Neuronal stem cell (in vitro differentiated cells): ENCODE measurements around the gene ANXA1.

Experiments used
- DNase-seq: peaks from one replicate; pipeline ENCODE4 v3.0.0-alpha.2; 2013; ENCODE audit warnings: low spot score
- H2AFZ ChIP-seq: one replicate; pipeline ENCODE4 v1.6.1; 2013; ENCODE audit warnings: mild to moderate bottlenecking, low read length, inconsistent platforms
- H2AK5ac ChIP-seq: 2 replicates; pipeline ENCODE4 v1.6.1; 2013; ENCODE audit warnings: low read depth, mild to moderate bottlenecking, inconsistent platforms, low read length, moderate library complexity, mixed read lengths
- H2BK120ac ChIP-seq: 2 replicates; pipeline ENCODE4 v1.6.1; 2013; ENCODE audit warnings: low read depth, mild to moderate bottlenecking, inconsistent platforms, low read length, moderate library complexity, mixed read lengths
- H2BK12ac ChIP-seq: one replicate; pipeline ENCODE4 v1.6.1; 2013; ENCODE audit warnings: low read length, inconsistent platforms
- H2BK15ac ChIP-seq: 2 replicates; pipeline ENCODE4 v1.6.1; 2013; ENCODE audit warnings: mild to moderate bottlenecking, low read length, inconsistent platforms, mixed read lengths
- H2BK5ac ChIP-seq: one replicate; pipeline ENCODE4 v1.6.1; 2013; ENCODE audit warnings: inconsistent platforms, mild to moderate bottlenecking, low read length, moderate library complexity
- H3K14ac ChIP-seq: one replicate; pipeline ENCODE4 v1.6.1; 2013; ENCODE audit warnings: low read length, inconsistent platforms
- H3K18ac ChIP-seq: 2 replicates; pipeline ENCODE4 v1.6.1; 2013; ENCODE audit warnings: low read length, inconsistent platforms
- H3K23ac ChIP-seq: 2 replicates; pipeline ENCODE4 v1.6.1; 2013; ENCODE audit warnings: low read depth, mild to moderate bottlenecking, mixed read lengths, low read length, inconsistent platforms; ENCODE audit not compliant: poor library complexity
- H3K27ac ChIP-seq: replicated peaks from 3 replicates; pipeline ENCODE4 v1.5.1; 2013; ENCODE audit warnings: low read length, inconsistent platforms
- H3K27me3 ChIP-seq, 3 experiments: 2 replicates each; pipeline ENCODE4 v1.6.1; 2013; ENCODE audit warnings: low read length in 3 of 3, mild to moderate bottlenecking in 2 of 3, inconsistent platforms in 1 of 3, low read depth in 1 of 3, mixed read lengths in 1 of 3, moderate library complexity in 1 of 3; ENCODE audit not compliant: control insufficient read depth in 3 of 3, insufficient read depth in 3 of 3
- H3K36me3 ChIP-seq, 2 donors: replicated peaks in 1 of 2; 2 replicates each; pipeline ENCODE4 v1.6.1; 2013; ENCODE audit warnings: low read length in 2 of 2; ENCODE audit not compliant: control insufficient read depth in 2 of 2, insufficient read depth in 2 of 2
- H3K4ac ChIP-seq: 2 replicates; pipeline ENCODE4 v1.6.1; 2013; ENCODE audit warnings: inconsistent platforms, mild to moderate bottlenecking, low read length, moderate library complexity
- H3K4me1 ChIP-seq, 2 donors: 1 replicate in 1 of 2; 2 replicates in 1 of 2; pipeline ENCODE4 v1.6.1; 2013; ENCODE audit warnings: low read length in 2 of 2, low read depth in 1 of 2; ENCODE audit not compliant: control insufficient read depth in 2 of 2, insufficient read depth in 1 of 2
- H3K4me2 ChIP-seq: one replicate; pipeline ENCODE4 v1.6.1; 2013; ENCODE audit warnings: mild to moderate bottlenecking, low read length, inconsistent platforms; ENCODE audit not compliant: insufficient read depth, poor library complexity, severe bottlenecking
- H3K4me3 ChIP-seq, 2 donors: 2 replicates each; pipeline ENCODE4 v1.5.1; 2013; ENCODE audit warnings: low read length in 2 of 2, mild to moderate bottlenecking in 2 of 2, inconsistent platforms in 1 of 2, moderate library complexity in 1 of 2
- H3K79me1 ChIP-seq: one replicate; pipeline ENCODE4 v1.6.1; 2013; ENCODE audit warnings: low read depth, mild to moderate bottlenecking, inconsistent platforms, low read length, moderate library complexity
- H3K9ac ChIP-seq: one replicate; pipeline ENCODE4 v1.6.1; 2013; ENCODE audit warnings: mild to moderate bottlenecking, low read depth, low read length, inconsistent platforms; ENCODE audit not compliant: poor library complexity
- H3K9me3 ChIP-seq, 2 donors: replicated peaks in 1 of 2; 2 replicates each; pipeline versions ENCODE3 to v1.6.1; 2013; ENCODE audit warnings: low read length in 2 of 2, mild to moderate bottlenecking in 2 of 2, inconsistent platforms in 1 of 2, low read depth in 1 of 2, mixed read lengths in 1 of 2, moderate library complexity in 1 of 2; ENCODE audit not compliant: control insufficient read depth in 2 of 2, insufficient read depth in 1 of 2
- H4K8ac ChIP-seq: one replicate; pipeline ENCODE4 v1.6.1; 2013; ENCODE audit warnings: low read depth, mild to moderate bottlenecking, inconsistent platforms, low read length, moderate library complexity
- H4K91ac ChIP-seq: one replicate; pipeline ENCODE4 v1.6.1; 2013; ENCODE audit warnings: low read length, low read depth, mild to moderate bottlenecking, inconsistent platforms; ENCODE audit not compliant: poor library complexity
- WGBS, 2 donors: extraction: QIAGEN DNeasy Blood & Tissue Kit; methylation state at CpG; one replicate each; pipeline ENCODE4 v1.1.7; 2013; ENCODE audit warnings: missing lambda C conversion rate in 2 of 2, mixed read lengths in 1 of 2; ENCODE audit not compliant: insufficient read length in 2 of 2, insufficient replicate concordance in 1 of 2; ENCODE audit errors: extremely low coverage in 2 of 2; 5-methylcytosine and 5-hydroxymethylcytosine counted together

ANXA1 gene

GRCh38 chr9:73129941-73130685 is 21.6 kb upstream of the ANXA1 start:
- no peak overlapping the region for H4K8ac ChIP-seq
- H4K91ac ChIP-seq = no peak overlapping the region
- peak; percentile 39 for DNase-seq
- no peak overlapping the region for H2BK15ac ChIP-seq
- no peak overlapping the region for H3K4me2 ChIP-seq
- no peaks in the 10 kb centered on the region for H3K27me3 ChIP-seq
- H2AFZ ChIP-seq = no peak overlapping the region
- H3K18ac ChIP-seq = no peak overlapping the region
- H3K4me3 ChIP-seq = no peak overlapping the region
- H3K4me1 ChIP-seq = peaks cover 0 to 12% of the 10 kb centered on the region in 2 donors
- H3K9me3 ChIP-seq = no peaks in the 10 kb centered on the region
- no peaks in the 10 kb centered on the region for H3K79me1 ChIP-seq
- H3K9ac ChIP-seq = no peak overlapping the region
- no peak overlapping the region for H2BK120ac ChIP-seq
- no peak overlapping the region for H3K4ac ChIP-seq
- no peak overlapping the region for H2BK5ac ChIP-seq
- H3K23ac ChIP-seq = no peak overlapping the region
- no peak overlapping the region for H3K14ac ChIP-seq
- peak overlapping the region; percentile 44 for H3K27ac ChIP-seq
- no peak overlapping the region for H2AK5ac ChIP-seq
- no peaks in the 10 kb centered on the region for H3K36me3 ChIP-seq
- WGBS, 2 donors = no CpG with 5 or more reads among the region's 6 CpGs
- H2BK12ac ChIP-seq = no peak overlapping the region

GRCh38 chr9:73131461-73131860 is 20.2 kb upstream of the ANXA1 start:
- Histone ChIP-seq H2BK15ac (no peak overlapping the region), H3K18ac (no peak overlapping the region), H3K36me3 (no peaks in the 10 kb centered on the region), H3K27me3 (no peaks in the 10 kb centered on the region), H3K4me3 (no peak overlapping the region), H2AFZ (peak overlapping the region; percentile 91), H3K4me2 (no peak overlapping the region), H3K23ac (no peak overlapping the region), H3K9me3 (peaks cover 0 to 2% of the 10 kb centered on the region in 2 donors), H3K79me1 (no peaks in the 10 kb centered on the region), H2AK5ac (no peak overlapping the region), H3K4me1 (peaks cover 0 to 12% of the 10 kb centered on the region in 2 donors), H2BK5ac (no peak overlapping the region), H3K9ac (no peak overlapping the region), H2BK12ac (no peak overlapping the region), H3K4ac (no peak overlapping the region), H3K27ac (no peak overlapping the region), H4K8ac (no peak overlapping the region), H3K14ac (no peak overlapping the region), H4K91ac (no peak overlapping the region), H2BK120ac (no peak overlapping the region)
- DNase-seq = no peak
- no CpG with 5 or more reads among the region's 4 CpGs for WGBS, 2 donors

- peak overlapping the region; percentile 31 for H3K27ac ChIP-seq
- peak overlapping the region in 1 of 2 donors; percentile 47 for H3K4me3 ChIP-seq
- peak; percentile 30 for DNase-seq
- H3K79me1 ChIP-seq = no peaks in the 10 kb centered on the region
- H3K23ac ChIP-seq = no peak overlapping the region
- no peaks in the 10 kb centered on the region for H3K27me3 ChIP-seq
- no peak overlapping the region for H2AK5ac ChIP-seq
- H3K14ac ChIP-seq = no peak overlapping the region
- H2AFZ ChIP-seq = peak overlapping the region; percentile 91
- H4K91ac ChIP-seq = no peak overlapping the region
- H2BK120ac ChIP-seq = no peak overlapping the region
- no CpG with 5 or more reads among the region's 15 CpGs for WGBS, 2 donors
- no peaks in the 10 kb centered on the region for H3K36me3 ChIP-seq
- H3K9me3 ChIP-seq = peaks cover 0 to 2% of the 10 kb centered on the region in 2 donors
- peaks cover under 1 to 14% of the 10 kb centered on the region in 2 donors for H3K4me1 ChIP-seq
- no peak overlapping the region for H3K4me2 ChIP-seq
- no peak overlapping the region for H2BK5ac ChIP-seq
- no peak overlapping the region for H3K4ac ChIP-seq
- no peak overlapping the region for H3K18ac ChIP-seq
- H3K9ac ChIP-seq = no peak overlapping the region
- no peak overlapping the region for H2BK15ac ChIP-seq
- H4K8ac ChIP-seq = no peak overlapping the region
- H2BK12ac ChIP-seq = no peak overlapping the region
Measured at GRCh38 chr9:73132034-73132776, 19.5 kb upstream of the ANXA1 start.

GRCh38 chr9:73133022-73133651 is 18.5 kb upstream of the ANXA1 start:
- Histone ChIP-seq H4K91ac (no peak overlapping the region), H3K9me3 (peaks cover 0 to 2% of the 10 kb centered on the region in 2 donors), H2BK15ac (no peak overlapping the region), H3K14ac (no peak overlapping the region), H3K27ac (no peak overlapping the region), H2BK12ac (no peak overlapping the region), H3K23ac (no peak overlapping the region), H2BK5ac (no peak overlapping the region), H3K4me1 (peaks cover 3 to 14% of the 10 kb centered on the region in 2 donors), H3K79me1 (no peaks in the 10 kb centered on the region), H3K27me3 (no peaks in the 10 kb centered on the region), H2BK120ac (no peak overlapping the region), H2AFZ (peak overlapping the region; percentile 91), H3K4me3 (no peak overlapping the region), H2AK5ac (no peak overlapping the region), H3K4ac (no peak overlapping the region), H3K9ac (no peak overlapping the region), H3K18ac (no peak overlapping the region), H3K4me2 (no peak overlapping the region), H3K36me3 (no peaks in the 10 kb centered on the region), H4K8ac (no peak overlapping the region)
- WGBS, 2 donors = no CpG with 5 or more reads among the region's 3 CpGs
- DNase-seq = no peak
